Measurements from ENCODE around the gene TIGD2. TPM values are rescaled to one million over a fixed set of nuclear protein-coding genes. Genes with fewer than 3 reads are reported as not detected.

TIGD2 gene
- total and polyA plus RNA-seq, 2 experiments from 2014 or later: 2.1 to 6.7 TPM

GRCh38 chr4:89119166-89119565, 7.8 kb downstream of the TIGD2 start:
- Histone ChIP-seq H3K79me2 (replicated peaks; ENCODE audit: insufficient read depth) (no peaks in the 10 kb centered on the region), H3K27me3 (ENCODE audit: insufficient read depth) (no peaks in the 10 kb centered on the region), H4K20me1 (replicated peaks; ENCODE audit: insufficient read depth) (no peaks in the 10 kb centered on the region), H3K4me3 (no peak overlapping the region), H2AFZ (no peak overlapping the region), H3K4me1 (ENCODE audit: insufficient read depth) (peaks cover 7% of the 10 kb centered on the region; the same call in 1 of the 2 replicates), H3K27ac (ENCODE audit: low read depth) (no peak overlapping the region), H3K9me2 (ENCODE audit: insufficient read depth) (no peaks in the 10 kb centered on the region), H3K4me2 (no peak overlapping the region), H3F3A (replicated peaks; ENCODE audit: low read depth) (no peaks in the 10 kb centered on the region), H3K36me3 (ENCODE audit: insufficient read depth) (no peaks in the 10 kb centered on the region)
- no peaks in the 10 kb centered on the region for H3K27me3 Mint-ChIP-seq (ENCODE audit: insufficient read depth, low read depth, poor library complexity)
- H3K4me3 Mint-ChIP-seq: no peak overlapping the region
- ATAC-seq (no peak), DNase-seq (ENCODE audit: low spot score) (no peak)
- TF ChIP-seq EZH2phosphoT487 (IDR thresholded peaks at IDR 0.05; ENCODE audit: unreplicated experiment): no peak
- no peak for TF ChIP-seq EZH2 (IDR thresholded peaks at IDR 0.05; ENCODE audit: low read depth, unreplicated experiment)
- TF ChIP-seq CTCF (conservative IDR thresholded peaks at IDR 0.05; ENCODE audit: low read depth in 2 of 2): no peak
- TF ChIP-seq ZNF331 (CRISPR knock-in tag; IDR thresholded peaks at IDR 0.05; ENCODE audit: low read depth): no peak
- H3K9me3 Mint-ChIP-seq: peaks cover 8% of the 10 kb centered on the region; the same call in 2 of the 3 replicates
- no peak overlapping the region for H3K27ac Mint-ChIP-seq
- H3K36me3 Mint-ChIP-seq (ENCODE audit: low read depth): peaks cover 16% of the 10 kb centered on the region
- H3K4me1 Mint-ChIP-seq: peaks cover 6% of the 10 kb centered on the region

- Mint-ChIP-seq H3K27ac (no peak overlapping the region), H3K27me3 (ENCODE audit: insufficient read depth, low read depth, poor library complexity) (no peaks in the 10 kb centered on the region), H3K4me3 (no peak overlapping the region), H3K36me3 (ENCODE audit: low read depth) (peaks cover 16% of the 10 kb centered on the region), H3K9me3 (peaks cover 8% of the 10 kb centered on the region; the same call in 2 of the 3 replicates), H3K4me1 (peaks cover 6% of the 10 kb centered on the region)
- Histone ChIP-seq H3K27ac (ENCODE audit: low read depth) (no peak overlapping the region), H3K4me2 (no peak overlapping the region), H3K4me1 (ENCODE audit: insufficient read depth) (peaks cover 7% of the 10 kb centered on the region; the same call in 1 of the 2 replicates), H3K36me3 (ENCODE audit: insufficient read depth) (no peaks in the 10 kb centered on the region), H3K4me3 (no peak overlapping the region), H3K27me3 (ENCODE audit: insufficient read depth) (no peaks in the 10 kb centered on the region), H3K79me2 (replicated peaks; ENCODE audit: insufficient read depth) (no peaks in the 10 kb centered on the region), H3F3A (replicated peaks; ENCODE audit: low read depth) (no peaks in the 10 kb centered on the region), H2AFZ (no peak overlapping the region), H4K20me1 (replicated peaks; ENCODE audit: insufficient read depth) (no peaks in the 10 kb centered on the region), H3K9me2 (ENCODE audit: insufficient read depth) (no peaks in the 10 kb centered on the region)
- DNase-seq (ENCODE audit: low spot score): no peak
- no peak for ATAC-seq
- no peak for TF ChIP-seq ZNF331 (CRISPR knock-in tag; IDR thresholded peaks at IDR 0.05; ENCODE audit: low read depth)
- no peak for TF ChIP-seq STAT1 (IDR thresholded peaks at IDR 0.05; ENCODE audit: unreplicated experiment)
- no peak for TF ChIP-seq REST (IDR thresholded peaks at IDR 0.05; ENCODE audit: unreplicated experiment)
- no peak for TF ChIP-seq JUNB (IDR thresholded peaks at IDR 0.05; ENCODE audit: unreplicated experiment)
- no peak for TF ChIP-seq ZNF462 (CRISPR knock-in tag; IDR thresholded peaks at IDR 0.05)
- no peak for TF ChIP-seq ETS1 (IDR thresholded peaks at IDR 0.05)
Observed at GRCh38 chr4:89119836-89120235, 8.5 kb downstream of the TIGD2 start.

All from GM23338 (cell line).